ENCODE results near the gene RCOR3. TPM values are rescaled to one million over a fixed set of nuclear protein-coding genes. Genes with fewer than 3 reads are reported as not detected.
"Not testable (repeated sequence)": the region's sequence is repeated elsewhere in the genome, so short reads cannot be mapped to it uniquely, and the experiment has no call there.

Gene RCOR3
- polyA plus RNA-seq, result 10 to 100 TPM; 15.6 to 20.7 (median 16.1) TPM

- peak within 1 kb of the TSS; percentile 76 for H3K27ac ChIP-seq (ENCODE audit: low read depth, low read length)
- WGBS, 3 donors, result 0% methylated on average over 56 to 97 of the region's 97 CpGs
Observed at GRCh38 chr1:211258756-211259637, at the start of gene RCOR3. TSS of gene RCOR3 (plus strand) at chr1:211259366. CDS start at chr1:211259561, 195 bp downstream.

DNA sequence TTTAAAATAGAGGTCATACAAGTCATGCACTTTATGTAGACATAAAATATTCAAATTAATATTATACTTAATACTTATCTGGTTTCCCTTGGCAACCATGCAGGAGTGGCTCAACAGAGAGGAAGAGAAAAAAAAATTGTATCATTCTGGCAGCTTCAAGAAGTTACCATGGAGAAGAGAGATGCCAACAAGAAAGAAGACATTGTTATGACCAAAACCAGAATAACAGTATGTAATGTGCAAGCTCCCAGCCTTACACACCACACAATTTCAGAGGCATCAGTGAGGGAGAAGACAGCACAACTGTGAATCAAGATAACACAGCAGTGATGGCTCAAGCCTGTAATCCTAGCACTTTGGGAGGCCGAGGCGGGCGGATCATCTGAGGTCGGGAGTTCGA lies 49.1 kb upstream of the RCOR3 start:
- H3K27ac ChIP-seq (ENCODE audit: low read depth, low read length), result no peak overlapping the region
- 94 to 97% (median 95%) methylated on average over 5 of the region's 5 CpGs for WGBS, 3 donors

DNA sequence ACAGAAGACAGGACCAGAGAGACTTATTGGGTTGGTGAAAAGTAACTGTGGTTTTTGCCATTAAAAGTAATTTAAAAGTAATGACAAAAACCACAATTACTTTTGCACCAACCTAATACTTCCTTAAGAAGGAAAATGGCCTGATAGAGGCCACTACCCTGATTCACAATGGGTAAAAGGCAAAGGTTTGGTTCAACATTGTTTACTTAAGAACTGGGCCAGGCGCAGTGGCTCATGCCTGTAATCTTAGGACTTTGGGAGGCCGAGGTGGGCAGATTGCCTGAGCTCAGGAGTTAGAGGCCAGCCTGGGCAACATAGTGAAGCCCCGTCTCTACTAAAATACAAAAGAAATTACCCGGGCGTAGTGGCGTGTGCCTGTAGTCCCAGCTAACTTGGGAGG lies 48.2 kb upstream of the RCOR3 start:
- no peak overlapping the region for H3K27ac ChIP-seq (ENCODE audit: low read depth, low read length)
- WGBS, 3 donors, result 88 to 92% (median 91%) methylated on average over 6 of the region's 6 CpGs

- 93 to 95% (median 95%) methylated on average over 2 of the region's 2 CpGs for WGBS, 3 donors
- H3K27ac ChIP-seq (ENCODE audit: low read depth, low read length), result no peak overlapping the region
Observed at GRCh38 chr1:211213702-211214101, 45.5 kb upstream of the RCOR3 start.

GRCh38 chr1:211215577-211215976 lies 43.6 kb upstream of the RCOR3 start:
- no peak overlapping the region for H3K27ac ChIP-seq (ENCODE audit: low read depth, low read length)
- 94 to 100% (median 98%) methylated on average over 1 of the region's 1 CpG for WGBS, 3 donors

DNA sequence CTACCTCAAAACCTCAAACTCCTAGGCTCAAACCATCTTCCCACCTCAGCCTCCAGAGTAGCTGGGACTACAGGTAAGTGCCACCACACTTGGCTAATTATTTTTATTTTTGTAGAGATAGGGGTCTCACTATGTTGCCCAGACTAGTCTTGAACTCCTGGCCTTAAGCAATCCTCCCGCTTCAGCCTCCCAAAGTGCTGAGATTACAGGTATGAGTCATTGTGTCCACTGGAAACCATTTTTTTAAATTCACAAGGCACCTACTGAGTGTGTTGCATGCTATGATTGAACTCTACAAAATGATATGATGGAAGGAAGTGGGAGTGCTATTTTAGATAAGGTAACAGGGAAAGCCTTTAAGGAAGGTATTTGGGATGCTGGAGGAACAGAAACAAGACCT lies 41.8 kb upstream of the RCOR3 start:
- 91 to 100% (median 92%) methylated on average over 1 of the region's 1 CpG for WGBS, 3 donors

DNA sequence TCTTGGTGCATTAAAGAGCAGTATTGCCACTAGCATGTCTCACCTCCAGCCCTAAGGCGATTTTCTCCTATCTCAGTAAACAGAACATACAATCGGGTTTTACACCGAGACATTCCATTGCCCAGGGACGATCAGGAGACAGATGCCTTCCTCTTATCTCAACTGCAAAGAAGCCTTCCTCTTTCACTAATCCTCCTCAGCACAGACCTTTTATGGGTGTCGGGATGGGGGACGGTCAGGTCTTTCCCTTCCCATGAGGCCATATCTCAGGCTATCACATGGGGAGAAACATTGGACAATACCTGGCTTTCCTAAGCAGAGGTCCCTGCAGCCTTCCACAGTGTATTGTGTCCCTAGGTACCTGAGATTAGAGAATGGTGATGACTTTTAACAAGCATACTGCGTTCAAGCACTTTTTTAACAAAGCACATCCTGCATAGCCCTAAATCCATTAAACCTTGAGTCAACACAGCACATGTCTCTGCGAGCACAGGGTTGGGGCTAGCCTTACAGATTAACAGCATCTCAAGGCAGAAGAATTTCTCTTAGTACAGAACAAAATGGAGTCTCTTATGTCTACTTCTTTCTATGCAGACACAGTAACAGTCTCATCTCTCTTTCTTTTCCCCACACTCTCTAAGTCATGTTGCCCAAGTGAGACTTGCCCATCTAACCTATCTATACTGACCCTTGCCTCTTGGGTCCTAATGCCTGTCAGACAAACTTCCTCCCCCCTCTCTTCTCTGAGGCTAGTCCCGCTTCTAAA lies 36.5 kb upstream of the RCOR3 start:
- WGBS, 3 donors, result 64 to 72% (median 72%) methylated on average over 9 of the region's 9 CpGs
- H3K27ac ChIP-seq (ENCODE audit: low read depth, low read length), result not testable (repeated sequence)

More for the DNA sequence above, 41.8 kb upstream of the RCOR3 start:
- no peak overlapping the region for H3K27ac ChIP-seq (ENCODE audit: low read depth, low read length)

GRCh38 chr1:211228573-211229364 lies 30.4 kb upstream of the RCOR3 start:
- H3K27ac ChIP-seq (ENCODE audit: low read depth, low read length), result not testable (repeated sequence)
- 61 to 79% (median 64%) methylated on average over 13 of the region's 13 CpGs for WGBS, 3 donors

DNA sequence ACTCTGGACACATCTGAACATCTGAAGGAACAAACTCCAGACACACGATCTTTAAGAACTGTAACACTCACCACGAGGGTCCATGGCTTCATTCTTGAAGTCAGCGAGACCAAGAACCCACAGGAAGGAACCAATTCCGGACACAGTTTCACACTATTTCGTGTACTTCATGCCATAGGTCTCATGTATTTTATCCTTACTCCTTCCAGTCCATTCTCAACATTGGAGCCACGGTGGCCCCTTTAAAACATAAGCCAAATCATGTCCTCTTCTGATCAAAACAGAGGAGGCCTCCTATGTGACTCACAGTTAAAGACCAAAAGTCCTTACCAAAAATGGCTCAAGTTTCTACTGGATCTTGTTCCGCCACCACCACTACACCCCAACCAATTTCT lies 29.8 kb upstream of the RCOR3 start:
- H3K27ac ChIP-seq (ENCODE audit: low read depth, low read length), result no peak overlapping the region
- WGBS, 3 donors, result 65 to 76% (median 71%) methylated on average over 7 of the region's 7 CpGs

DNA sequence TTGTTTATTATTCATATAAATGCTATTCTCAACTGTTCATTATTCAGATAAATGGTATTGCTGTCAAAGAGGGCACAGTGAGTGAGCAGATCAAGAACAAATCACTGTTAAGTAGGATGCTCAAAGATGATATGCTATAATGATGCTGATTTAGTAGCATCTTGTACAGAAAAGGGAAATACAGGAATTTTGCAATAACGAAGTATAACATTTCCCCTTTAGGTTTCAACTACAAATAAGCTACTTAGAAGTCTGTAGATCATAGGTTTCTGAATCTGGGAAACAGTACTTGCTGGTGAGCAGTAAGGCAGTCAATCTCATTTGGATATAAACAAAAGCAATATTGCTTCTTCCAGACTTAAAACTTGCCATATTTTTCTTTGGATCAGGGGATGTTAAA lies 27.3 kb upstream of the RCOR3 start:
- 33 to 46% (median 44%) methylated on average over 1 of the region's 1 CpG for WGBS, 3 donors
- no peak overlapping the region for H3K27ac ChIP-seq (ENCODE audit: low read depth, low read length)

GRCh38 chr1:211236633-211237320 lies 22.4 kb upstream of the RCOR3 start:
- 90 to 93% (median 91%) methylated on average over 6 of the region's 6 CpGs for WGBS, 3 donors

DNA sequence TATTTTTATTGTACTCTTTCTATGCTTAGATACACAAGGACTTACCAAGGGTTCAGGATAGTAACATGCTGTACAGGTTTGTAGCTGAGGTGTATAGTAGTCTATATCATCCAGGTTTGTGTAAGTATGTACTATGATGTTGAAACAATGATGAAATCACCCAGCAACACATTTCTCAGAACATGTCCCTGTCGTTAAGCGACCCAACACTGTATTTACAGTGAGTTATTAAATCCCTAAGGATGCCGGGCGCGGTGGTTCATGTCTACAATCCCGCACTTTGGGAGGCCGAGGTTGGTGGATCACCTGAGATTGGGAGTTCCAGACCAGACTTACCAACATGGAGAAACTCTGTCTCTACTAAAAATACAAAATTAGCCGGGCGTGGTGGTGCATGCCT lies 21.6 kb upstream of the RCOR3 start:
- 91 to 96% (median 93%) methylated on average over 9 of the region's 9 CpGs for WGBS, 3 donors
- H3K27ac ChIP-seq (ENCODE audit: low read depth, low read length), result no peak overlapping the region

More at GRCh38 chr1:211236633-211237320, 22.4 kb upstream of the RCOR3 start:
- no peak overlapping the region for H3K27ac ChIP-seq (ENCODE audit: low read depth, low read length)

- WGBS, 3 donors, result 89 to 93% (median 91%) methylated on average over 8 of the region's 8 CpGs
- H3K27ac ChIP-seq (ENCODE audit: low read depth, low read length), result not testable (repeated sequence)
Observed at GRCh38 chr1:211240567-211240966, 18.6 kb upstream of the RCOR3 start.

- 91 to 94% (median 93%) methylated on average over 1 of the region's 1 CpG for WGBS, 3 donors
Observed at GRCh38 chr1:211241071-211241470, 18.1 kb upstream of the RCOR3 start.

GRCh38 chr1:211243639-211244038 lies 15.5 kb upstream of the RCOR3 start:
- not testable (repeated sequence) for H3K27ac ChIP-seq (ENCODE audit: low read depth, low read length)
- 94 to 96% (median 95%) methylated on average over 5 of the region's 5 CpGs for WGBS, 3 donors

More at GRCh38 chr1:211241071-211241470, 18.1 kb upstream of the RCOR3 start:
- H3K27ac ChIP-seq (ENCODE audit: low read depth, low read length), result no peak overlapping the region

DNA sequence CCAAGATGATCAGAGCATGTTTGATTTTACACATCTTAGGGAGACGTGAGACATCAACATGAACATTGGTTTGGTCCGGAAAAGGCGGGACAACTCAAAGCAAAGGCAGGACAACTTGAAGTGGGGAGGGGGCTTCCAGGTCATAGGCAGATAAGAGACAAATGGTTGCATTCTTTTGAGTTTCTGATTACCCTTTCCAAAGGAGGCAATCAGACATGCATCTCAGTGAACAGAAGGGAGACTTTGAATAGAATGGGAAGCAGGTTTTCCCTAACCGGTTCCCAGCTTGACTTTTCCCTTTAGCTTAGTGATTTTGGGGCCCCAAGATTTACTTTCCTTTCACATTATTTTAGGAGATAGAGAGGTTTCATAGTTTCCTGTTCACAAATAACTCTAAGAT lies 12.6 kb upstream of the RCOR3 start:
- WGBS, 3 donors, result 65 to 91% (median 88%) methylated on average over 4 of the region's 4 CpGs
- H3K27ac ChIP-seq (ENCODE audit: low read depth, low read length), result not testable (repeated sequence)

DNA sequence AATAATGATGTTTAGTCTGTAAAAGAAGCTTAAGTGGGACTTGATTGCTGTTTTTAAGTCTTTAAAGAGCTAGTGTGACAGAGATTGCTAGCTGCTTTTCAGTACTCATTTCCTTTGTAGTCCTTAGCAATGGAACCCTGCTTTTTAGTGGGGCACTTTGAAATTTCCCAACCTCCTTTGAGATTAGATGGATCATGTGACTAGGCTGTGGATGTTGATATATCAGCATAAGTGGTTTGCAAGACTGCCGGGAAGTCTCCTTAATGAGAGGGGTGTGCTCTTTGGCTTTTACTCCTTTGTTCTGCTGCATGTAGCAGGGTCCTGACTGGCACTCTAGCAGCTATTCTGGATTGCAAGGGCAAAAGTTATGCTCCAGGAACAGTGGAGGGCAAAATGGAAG lies 11.2 kb upstream of the RCOR3 start:
- 0 to 19% (median 0%) methylated on average over 1 of the region's 1 CpG for WGBS, 3 donors
- H3K27ac ChIP-seq (ENCODE audit: low read depth, low read length), result no peak overlapping the region

- H3K27ac ChIP-seq (ENCODE audit: low read depth, low read length), result not testable (repeated sequence)
- 89 to 95% (median 91%) methylated on average over 3 of the region's 3 CpGs for WGBS, 3 donors
Observed at GRCh38 chr1:211249611-211250010, 9.6 kb upstream of the RCOR3 start.

Data from adipose tissue (tissue), 3 donors.